GM12878 (cell line): Measurements from ENCODE around the gene AMHR2. TPM values are rescaled to one million over a fixed set of nuclear protein-coding genes. Genes with fewer than 3 reads are reported as not detected.

ENCODE experiments used
- ATAC-seq: fragments of 200-7000 bp; cut with Tn5 transposase; 3 replicates; pipeline ENCODE4 v1.9.1; 2020; ENCODE audit warnings: mild to moderate bottlenecking, moderate library complexity
- BruUV-seq: library from RNA; stranded (reverse); fragments of 400-500 nt; replicated peaks from 2 replicates; lab custom pipeline; 2021; lab: Mats Ljungman, UMichigan
- CTCF ChIA-PET: fragments of 300-600 bp; sonication (Branson Sonifier 250); formaldehyde crosslinking; extraction: SDS; loops from one replicate; lab custom pipeline; 2021; ENCODE audit warnings: inconsistent platforms; lab: Yijun Ruan, JAX
- POLR2A ChIA-PET: fragments of 350-600 bp; formaldehyde crosslinking; extraction: SDS; loops from one replicate; lab custom pipeline; 2021; ENCODE audit warnings: inconsistent platforms; lab: Charles Lee
- RAD21 ChIA-PET: fragments of 300-600 bp; sonication (Branson Sonifier 250); formaldehyde crosslinking; loops from one replicate; lab custom pipeline; 2023; ENCODE audit warnings: antibody characterized with exemption; ENCODE audit not compliant: unreplicated experiment; lab: Charles Lee
- SMC1A ChIA-PET: fragments of 300-600 bp; sonication (Branson Sonifier 250); formaldehyde crosslinking; loops from one replicate; lab custom pipeline; 2023; ENCODE audit not compliant: unreplicated experiment, uncharacterized antibody; lab: Charles Lee
- DNase-seq: peaks from one replicate; pipeline ENCODE4 v3.0.0-alpha.2; 2011; ENCODE audit warnings: low read depth, low spot score
- FAIRE-seq: peaks from 3 replicates; lab custom pipeline; 2011; peaks lifted over from hg19 to GRCh38; lab: Jason Lieb, UNC
- H2AFZ ChIP-seq: 2 replicates; pipeline ENCODE4 v1.6.0; 2011; ENCODE audit warnings: low read depth, low read length, control low read depth; ENCODE audit not compliant: control insufficient read depth
- H3K27ac ChIP-seq: 2 replicates; pipeline ENCODE4 v1.5.1; 2011; ENCODE audit warnings: control low read depth; ENCODE audit not compliant: control insufficient read depth, insufficient read depth
- H3K27me3 ChIP-seq, 2 experiments: replicated peaks in 1 of 2; 2 replicates each; pipeline versions ENCODE4 v1.6.0 to v1.6.1; 2011; ENCODE audit warnings: low read length in 1 of 2; ENCODE audit not compliant: control insufficient read depth in 2 of 2, insufficient read depth in 2 of 2
- H3K36me3 ChIP-seq, 2 experiments: 2 replicates each; pipeline ENCODE4 v1.5.1; 2011; ENCODE audit warnings: low read length in 1 of 2; ENCODE audit not compliant: control insufficient read depth in 2 of 2, insufficient read depth in 2 of 2
- H3K4me1 ChIP-seq: 2 replicates; pipeline ENCODE4 v1.6.1; 2011; ENCODE audit warnings: mild to moderate bottlenecking, low read length, moderate library complexity, mixed read lengths; ENCODE audit not compliant: control insufficient read depth, insufficient read depth
- H3K4me2 ChIP-seq: 2 replicates; pipeline ENCODE4 v1.6.0; 2011; ENCODE audit warnings: control low read depth; ENCODE audit not compliant: control insufficient read depth, insufficient read depth
- H3K4me3 ChIP-seq: fragments of 200-600 bp; sonication (generic); 2 replicates; pipeline ENCODE4 v1.5.1; 2016
- H3K79me2 ChIP-seq: 2 replicates; pipeline ENCODE4 v1.6.0; 2011; ENCODE audit warnings: low read length; ENCODE audit not compliant: control insufficient read depth, insufficient read depth
- H3K9ac ChIP-seq: 2 replicates; pipeline ENCODE4 v1.8.0; 2011; ENCODE audit warnings: low read length, control low read depth, mixed read lengths; ENCODE audit not compliant: control insufficient read depth, insufficient read depth
- H3K9me3 ChIP-seq: replicated peaks from 3 replicates; pipeline ENCODE4 v1.5.1; 2011; ENCODE audit warnings: mild to moderate bottlenecking, low read length; ENCODE audit not compliant: control insufficient read depth, insufficient read depth
- H4K20me1 ChIP-seq: 2 replicates; pipeline ENCODE4 v1.6.0; 2011; ENCODE audit not compliant: control insufficient read depth, insufficient read depth
- BACH1 ChIP-seq: fragments of 450-650 bp; IDR thresholded peaks from 2 replicates; pipeline ENCODE4 v1.6.1; 2017; ENCODE audit warnings: mild to moderate bottlenecking, borderline replicate concordance
- CEBPB ChIP-seq, 2 experiments: fragments of 150-350 bp in 1 of 2; IDR thresholded peaks; 2 replicates each; pipeline ENCODE4 v1.6.1; 2012 to 2014; ENCODE audit warnings: low read depth in 2 of 2, low read length in 2 of 2, borderline replicate concordance in 1 of 2, inconsistent platforms in 1 of 2
- CREB1 ChIP-seq: IDR thresholded peaks from 2 replicates; pipeline ENCODE4 v1.6.1; 2012; ENCODE audit warnings: low read depth, mild to moderate bottlenecking, inconsistent platforms
- NFYB ChIP-seq: IDR thresholded peaks from 2 replicates; pipeline ENCODE4 v1.6.1; 2011; ENCODE audit warnings: low read depth, mild to moderate bottlenecking, low read length, improper control_type of control experiment, moderate library complexity; ENCODE audit not compliant: insufficient read depth
- NR2F1 ChIP-seq: fragments of 450-650 bp; conservative IDR thresholded peaks from 2 replicates; pipeline ENCODE4 v1.6.1; 2017; ENCODE audit warnings: mild to moderate bottlenecking
- PAX8 ChIP-seq: fragments of 450-650 bp; IDR thresholded peaks from 2 replicates; pipeline ENCODE4 v1.6.1; 2017; ENCODE audit warnings: mild to moderate bottlenecking, moderate library complexity
- RAD21 ChIP-seq: IDR thresholded peaks from 2 replicates; pipeline ENCODE4 v1.6.1; 2011; ENCODE audit warnings: mild to moderate bottlenecking, low read depth, low read length, moderate library complexity; ENCODE audit not compliant: insufficient read depth
- TBL1XR1 ChIP-seq: IDR thresholded peaks from 2 replicates; pipeline ENCODE4 v1.6.1; 2012; ENCODE audit warnings: low read depth, low read length, improper control_type of control experiment
- whole genome bisulfite sequencing: methylation state at CpG from one replicate; pipeline ENCODE4 v1.1.6; 2016; ENCODE audit warnings: low lambda C conversion rate; ENCODE audit not compliant: insufficient replicate concordance, insufficient coverage; ENCODE audit errors: missing lambda C conversion rate; 5-methylcytosine and 5-hydroxymethylcytosine counted together
- in situ Hi-C: fragments of 300-500 bp; cut with MboI; formaldehyde crosslinking; loops from 9 replicates; pipeline ENCODE4 v1.14.3; 2018; ENCODE audit warnings: mixed read lengths
- intact Hi-C: fragments of 100-400 bp; cut with micrococcal nuclease; formaldehyde crosslinking; loops from one replicate; pipeline ENCODE4 v1.14.2; 2022; ENCODE audit not compliant: unreplicated experiment
- polyA plus RNA-seq, 11 experiments: library from polyadenylated mRNA; depleted of rRNA in 4 of 11; unstranded in 6 of 11; stranded (reverse) in 5 of 11; fragments of >200 nt; fragmentation: Nextera tagmentation in 4 of 11; fragmentation: Illumina TruSeq in 1 of 11; extraction: Ambion mirVana in 4 of 11; extraction: Trizol in 1 of 11; gene quantifications; 1 replicate in 1 of 11; 2 replicates in 10 of 11; pipeline versions ENCODE4 v1.2.1 to v1.2.3, GENCODE V29; 2011 to 2016; ENCODE audit warnings: inconsistent platforms in 2 of 11, missing spikeins in 2 of 11, low read depth in 1 of 11
- total RNA-seq, 4 experiments: library from RNA; depleted of rRNA in 3 of 4; stranded (reverse); fragments of >200 nt in 3 of 4; fragmentation: Illumina TruSeq in 1 of 4; extraction: Trizol in 1 of 4; gene quantifications; 2 replicates each; pipeline versions ENCODE4 v1.2.1 to v1.2.3, GENCODE V29; 2013 to 2021
- TF ChIP-seq, protein P1 (sequence below): fragments of 450-650 bp; formaldehyde crosslinking; IDR thresholded peaks from 2 replicates; pipeline ENCODE4 v1.4.0; 2020; ENCODE audit warnings: mild to moderate bottlenecking, moderate library complexity
- TF ChIP-seq, protein P2 (sequence below): IDR thresholded peaks from 2 replicates; pipeline ENCODE4 v1.6.1; 2011; ENCODE audit warnings: low read depth, mild to moderate bottlenecking, low read length, moderate library complexity, borderline replicate concordance; ENCODE audit errors: extremely low read depth
- TF ChIP-seq, protein P3 (sequence below): IDR thresholded peaks from 2 replicates; pipeline ENCODE4 v1.6.1; 2011; ENCODE audit warnings: borderline replicate concordance, low read depth, mild to moderate bottlenecking, moderate library complexity, mixed read lengths, low read length; ENCODE audit not compliant: insufficient read depth; ENCODE audit errors: extremely low read length
- TF ChIP-seq, protein P4 (sequence below): fragments of 450-650 bp; formaldehyde crosslinking; IDR thresholded peaks from 2 replicates; pipeline ENCODE4 v1.5.0; 2022; ENCODE audit warnings: mild to moderate bottlenecking, missing genetic modification characterization

The AMHR2 gene
- total and polyA plus RNA-seq, 10 of the 15 experiments (the other 5 are each of a cell fraction or from before 2014, with no cell fraction given), result 0.06 TPM; not detected in 9

DNA sequence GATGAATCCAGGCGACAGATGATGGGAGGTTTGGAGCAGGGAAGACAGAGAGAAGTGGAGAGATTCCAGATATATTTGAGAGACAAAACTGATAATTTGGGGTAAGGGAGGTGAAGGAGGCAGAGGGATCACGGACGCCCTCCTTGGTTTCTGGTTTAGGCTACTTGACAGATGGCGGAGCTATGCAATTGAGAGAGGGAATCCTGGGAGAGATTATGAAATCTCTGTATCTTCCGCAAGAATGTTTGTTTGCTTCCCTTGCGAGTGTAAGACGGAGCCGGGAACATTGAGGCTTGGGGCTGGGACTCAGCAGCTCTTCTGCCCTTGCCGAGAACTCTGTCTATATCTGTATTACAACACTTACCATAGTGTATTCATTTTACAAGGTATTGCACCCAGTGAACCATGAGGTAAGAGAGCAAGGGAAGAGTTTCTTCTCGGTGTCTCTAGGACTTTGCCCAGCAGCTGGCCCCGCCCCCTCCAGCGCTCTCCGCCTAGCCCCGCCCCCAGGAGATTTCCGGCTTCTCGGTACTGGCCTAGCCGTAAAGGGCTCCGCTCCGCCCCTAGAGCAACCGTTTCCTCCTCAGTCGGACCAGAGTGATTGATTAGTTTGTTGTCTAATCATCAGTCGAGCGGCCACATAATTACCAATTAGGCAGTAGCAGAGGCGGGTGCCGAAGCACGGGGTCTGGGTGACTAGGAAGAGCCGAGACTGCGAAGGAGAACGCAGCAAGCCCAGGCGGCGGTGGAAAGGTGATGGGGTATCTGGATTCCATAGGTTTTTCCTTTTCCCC, 17.6 kb downstream of the AMHR2 start, which contains the start of gene PRR13 (continued):
- TF ChIP-seq, protein P1, sequence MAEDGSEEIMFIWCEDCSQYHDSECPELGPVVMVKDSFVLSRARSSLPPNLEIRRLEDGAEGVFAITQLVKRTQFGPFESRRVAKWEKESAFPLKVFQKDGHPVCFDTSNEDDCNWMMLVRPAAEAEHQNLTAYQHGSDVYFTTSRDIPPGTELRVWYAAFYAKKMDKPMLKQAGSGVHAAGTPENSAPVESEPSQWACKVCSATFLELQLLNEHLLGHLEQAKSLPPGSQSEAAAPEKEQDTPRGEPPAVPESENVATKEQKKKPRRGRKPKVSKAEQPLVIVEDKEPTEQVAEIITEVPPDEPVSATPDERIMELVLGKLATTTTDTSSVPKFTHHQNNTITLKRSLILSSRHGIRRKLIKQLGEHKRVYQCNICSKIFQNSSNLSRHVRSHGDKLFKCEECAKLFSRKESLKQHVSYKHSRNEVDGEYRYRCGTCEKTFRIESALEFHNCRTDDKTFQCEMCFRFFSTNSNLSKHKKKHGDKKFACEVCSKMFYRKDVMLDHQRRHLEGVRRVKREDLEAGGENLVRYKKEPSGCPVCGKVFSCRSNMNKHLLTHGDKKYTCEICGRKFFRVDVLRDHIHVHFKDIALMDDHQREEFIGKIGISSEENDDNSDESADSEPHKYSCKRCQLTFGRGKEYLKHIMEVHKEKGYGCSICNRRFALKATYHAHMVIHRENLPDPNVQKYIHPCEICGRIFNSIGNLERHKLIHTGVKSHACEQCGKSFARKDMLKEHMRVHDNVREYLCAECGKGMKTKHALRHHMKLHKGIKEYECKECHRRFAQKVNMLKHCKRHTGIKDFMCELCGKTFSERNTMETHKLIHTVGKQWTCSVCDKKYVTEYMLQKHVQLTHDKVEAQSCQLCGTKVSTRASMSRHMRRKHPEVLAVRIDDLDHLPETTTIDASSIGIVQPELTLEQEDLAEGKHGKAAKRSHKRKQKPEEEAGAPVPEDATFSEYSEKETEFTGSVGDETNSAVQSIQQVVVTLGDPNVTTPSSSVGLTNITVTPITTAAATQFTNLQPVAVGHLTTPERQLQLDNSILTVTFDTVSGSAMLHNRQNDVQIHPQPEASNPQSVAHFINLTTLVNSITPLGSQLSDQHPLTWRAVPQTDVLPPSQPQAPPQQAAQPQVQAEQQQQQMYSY, result no peak
- TF ChIP-seq, protein P2, sequence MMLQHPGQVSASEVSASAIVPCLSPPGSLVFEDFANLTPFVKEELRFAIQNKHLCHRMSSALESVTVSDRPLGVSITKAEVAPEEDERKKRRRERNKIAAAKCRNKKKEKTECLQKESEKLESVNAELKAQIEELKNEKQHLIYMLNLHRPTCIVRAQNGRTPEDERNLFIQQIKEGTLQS, result no peak
- TF ChIP-seq BACH1 (no peak), NFYB (peak; percentile 94)

DNA sequence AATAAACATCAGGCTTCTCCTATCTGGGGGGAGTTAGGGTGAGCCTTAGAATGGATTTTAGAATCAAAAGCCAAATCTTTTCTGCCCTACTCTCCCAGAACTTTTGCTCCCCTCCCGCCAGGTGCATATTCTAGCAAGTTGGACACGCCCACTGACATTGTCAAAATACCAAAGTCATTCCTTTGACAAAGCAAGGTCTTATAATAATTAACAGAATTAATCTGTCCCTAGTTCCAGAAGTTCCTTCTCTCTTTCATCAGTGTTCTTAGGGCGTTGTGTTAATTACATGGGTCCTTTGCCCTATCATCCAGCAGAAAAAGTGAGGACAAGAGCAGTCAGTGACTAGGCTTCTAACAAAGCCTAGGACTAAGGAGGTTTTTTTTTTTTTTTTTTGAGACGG, 20.3 kb downstream of the AMHR2 start:
- peak overlapping the region; percentile 62 for H3K4me2 ChIP-seq
- in situ Hi-C loops, result no loop called here
- no peak for ATAC-seq
- 97% methylated on average over 3 of the region's 4 CpGs for WGBS
- SMC1A ChIA-PET, result interaction anchor here (0.6 to 1.4 kb wide), 2 partner anchors 38 to 1370 kb away, joined by 3 to 4 read pairs; no protein-coding TSS in a partner anchor
- POLR2A ChIA-PET, result interaction anchor here (1.4 kb wide), 1 partner anchor 57 kb away, joined by 5 read pairs; the partner anchor contains the start of gene TARBP2
- CTCF ChIA-PET, result no interaction called here
- DNase-seq, result no peak
- no peak overlapping the region for H3K9ac ChIP-seq
- peaks cover 26% of the 10 kb centered on the region for H3K79me2 ChIP-seq
- BruUV-seq, result no TSS peak
- no peaks in the 10 kb centered on the region for H4K20me1 ChIP-seq
- no peak overlapping the region for H2AFZ ChIP-seq
- H3K4me3 ChIP-seq, result no peak overlapping the region
- H3K27me3 ChIP-seq, result no peaks in the 10 kb centered on the region
- H3K4me1 ChIP-seq, result peaks cover 9% of the 10 kb centered on the region; the same call in 1 of the 2 replicates
- no peak for FAIRE-seq
- H3K9me3 ChIP-seq, result no peaks in the 10 kb centered on the region
- peaks cover 0 to 12% of the 10 kb centered on the region in 2 experiments; a peak in 1 of 4 replicates for H3K36me3 ChIP-seq
- intact Hi-C loops, result no loop called here
- H3K27ac ChIP-seq, result no peak overlapping the region
- RAD21 ChIA-PET, result no interaction called here
- TF ChIP-seq TBL1XR1 (no peak), PAX8 (no peak), RAD21 (no peak), CEBPB (IDR thresholded peaks at IDR 0.05; ENCODE audit: borderline replicate concordance in 1 of 2, low read depth in 2 of 2, low read length in 2 of 2) (no peak), NR2F1 (no peak), CREB1 (no peak)
- TF ChIP-seq, protein P3, sequence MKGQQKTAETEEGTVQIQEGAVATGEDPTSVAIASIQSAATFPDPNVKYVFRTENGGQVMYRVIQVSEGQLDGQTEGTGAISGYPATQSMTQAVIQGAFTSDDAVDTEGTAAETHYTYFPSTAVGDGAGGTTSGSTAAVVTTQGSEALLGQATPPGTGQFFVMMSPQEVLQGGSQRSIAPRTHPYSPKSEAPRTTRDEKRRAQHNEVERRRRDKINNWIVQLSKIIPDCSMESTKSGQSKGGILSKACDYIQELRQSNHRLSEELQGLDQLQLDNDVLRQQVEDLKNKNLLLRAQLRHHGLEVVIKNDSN, result no peak
- TF ChIP-seq, protein P4, sequence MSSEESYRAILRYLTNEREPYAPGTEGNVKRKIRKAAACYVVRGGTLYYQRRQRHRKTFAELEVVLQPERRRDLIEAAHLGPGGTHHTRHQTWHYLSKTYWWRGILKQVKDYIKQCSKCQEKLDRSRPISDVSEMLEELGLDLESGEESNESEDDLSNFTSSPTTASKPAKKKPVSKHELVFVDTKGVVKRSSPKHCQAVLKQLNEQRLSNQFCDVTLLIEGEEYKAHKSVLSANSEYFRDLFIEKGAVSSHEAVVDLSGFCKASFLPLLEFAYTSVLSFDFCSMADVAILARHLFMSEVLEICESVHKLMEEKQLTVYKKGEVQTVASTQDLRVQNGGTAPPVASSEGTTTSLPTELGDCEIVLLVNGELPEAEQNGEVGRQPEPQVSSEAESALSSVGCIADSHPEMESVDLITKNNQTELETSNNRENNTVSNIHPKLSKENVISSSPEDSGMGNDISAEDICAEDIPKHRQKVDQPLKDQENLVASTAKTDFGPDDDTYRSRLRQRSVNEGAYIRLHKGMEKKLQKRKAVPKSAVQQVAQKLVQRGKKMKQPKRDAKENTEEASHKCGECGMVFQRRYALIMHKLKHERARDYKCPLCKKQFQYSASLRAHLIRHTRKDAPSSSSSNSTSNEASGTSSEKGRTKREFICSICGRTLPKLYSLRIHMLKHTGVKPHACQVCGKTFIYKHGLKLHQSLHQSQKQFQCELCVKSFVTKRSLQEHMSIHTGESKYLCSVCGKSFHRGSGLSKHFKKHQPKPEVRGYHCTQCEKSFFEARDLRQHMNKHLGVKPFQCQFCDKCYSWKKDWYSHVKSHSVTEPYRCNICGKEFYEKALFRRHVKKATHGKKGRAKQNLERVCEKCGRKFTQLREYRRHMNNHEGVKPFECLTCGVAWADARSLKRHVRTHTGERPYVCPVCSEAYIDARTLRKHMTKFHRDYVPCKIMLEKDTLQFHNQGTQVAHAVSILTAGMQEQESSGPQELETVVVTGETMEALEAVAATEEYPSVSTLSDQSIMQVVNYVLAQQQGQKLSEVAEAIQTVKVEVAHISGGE (CRISPR knock-in tag), result no peak
